NCI-H526 (cell line): ENCODE measurements around the gene BTBD6.
A peak's percentile ranks its signal among the peaks of the same experiment; 100 is the strongest.
"Not testable (repeated sequence)": the region's sequence is repeated elsewhere in the genome, so short reads cannot be mapped to it uniquely, and the experiment has no call there.

Experiments
- DNase-seq, 2 experiments: peaks; one replicate each; lab custom pipeline; 2025; lab: John Stamatoyannopoulos, UW

Gene BTBD6

GRCh38 chr14:105294142-105294597, 45.8 kb downstream of the BTBD6 start:
- DNase-seq: peak; percentile 46 to 64

DNA sequence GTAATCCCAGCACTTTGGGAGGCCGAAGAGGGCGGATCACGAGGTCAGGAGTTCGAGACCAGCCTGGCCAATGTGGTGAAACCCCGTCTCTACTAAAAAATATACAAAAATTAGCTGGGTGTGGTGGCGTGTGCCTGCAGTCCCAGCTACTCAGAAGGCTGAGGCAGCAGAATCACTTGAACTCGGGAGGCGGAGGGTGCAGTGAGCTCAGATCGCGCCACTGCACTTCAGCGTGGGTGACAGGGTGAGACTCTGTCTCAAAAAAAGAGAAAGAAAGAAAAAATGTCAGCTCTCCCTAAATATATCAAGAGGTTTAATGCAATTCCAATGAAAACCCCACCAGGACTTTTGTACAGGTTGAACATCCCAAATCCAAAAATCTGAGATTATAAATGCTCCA, 49.0 kb downstream of the BTBD6 start:
- DNase-seq: not testable (repeated sequence)

DNA sequence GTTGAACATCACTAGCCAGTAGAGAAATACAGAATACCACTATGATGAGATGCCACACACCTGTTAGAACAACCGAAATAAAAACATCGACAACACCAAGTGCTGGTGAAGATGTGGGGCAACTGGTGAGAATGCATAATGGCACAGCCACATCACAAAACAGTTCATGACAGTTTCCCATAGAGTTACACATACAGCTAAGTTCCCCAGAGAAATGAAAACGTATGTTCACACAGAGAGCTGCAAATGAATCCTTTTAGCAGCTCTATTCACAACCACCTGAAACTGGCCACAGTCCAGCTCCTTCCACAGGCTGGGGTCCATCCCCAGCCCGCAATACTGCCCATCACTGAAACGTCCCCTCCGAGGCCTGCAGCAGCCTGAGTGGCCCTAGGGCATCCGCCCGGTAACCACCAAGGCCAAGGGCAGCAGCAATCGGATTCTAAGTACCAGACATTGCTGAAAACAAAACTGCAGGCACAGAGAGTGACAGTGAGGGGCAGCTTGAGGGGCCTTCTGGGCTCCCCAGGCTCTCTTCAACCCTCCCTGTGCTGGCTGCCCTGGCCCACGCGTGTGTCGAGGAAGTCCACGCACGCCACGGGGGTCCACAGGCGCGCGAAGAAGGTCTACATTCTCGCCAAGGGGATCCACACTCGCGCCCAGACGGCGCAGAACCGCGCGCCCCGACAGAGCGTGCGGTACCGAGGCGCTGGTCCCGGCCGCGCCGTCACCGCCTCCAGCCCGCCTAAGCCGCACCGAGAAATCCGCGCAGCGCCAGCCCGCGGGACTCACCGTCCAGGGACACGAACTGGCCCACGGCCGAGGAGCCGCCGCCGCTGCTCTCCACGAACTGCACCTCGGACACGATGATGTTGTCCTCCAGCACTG, 51.6 kb downstream of the BTBD6 start:
- DNase-seq: peak in 1 of 2 experiments; percentile 27
